ENCODE measurements around the gene LANCL3. TPM values are rescaled to one million over a fixed set of nuclear protein-coding genes. Genes with fewer than 3 reads are reported as not detected.

Gene LANCL3
- total RNA-seq, 2 donors from 2014 or later = 0.07 to 0.11 TPM

GRCh38 chrX:37712458-37712857 lies 141.0 kb downstream of the LANCL3 start:
- Mint-ChIP-seq H3K4me1 (no peaks in the 10 kb centered on the region), H3K9me3 (peaks cover 47% of the 10 kb centered on the region), H3K27me3 (ENCODE audit: insufficient read depth) (no peaks in the 10 kb centered on the region), H3K27ac (no peak overlapping the region), H3K36me3 (ENCODE audit: low read depth) (no peaks in the 10 kb centered on the region), H3K4me3 (no peak overlapping the region)
- H3K4me1 ChIP-seq (ENCODE audit: control insufficient read depth, insufficient read depth, low read length) = no peaks in the 10 kb centered on the region
- no peaks in the 10 kb centered on the region for H3K9me3 ChIP-seq (ENCODE audit: control insufficient read depth, low read length)
- no peak overlapping the region for H3K4me3 ChIP-seq (ENCODE audit: low read length)
- no peak for TF ChIP-seq CTCF (conservative IDR thresholded peaks at IDR 0.05)
- H3K27me3 ChIP-seq (ENCODE audit: control insufficient read depth, insufficient read depth, low read length, poor library complexity, severe bottlenecking) = no peaks in the 10 kb centered on the region
- no peak for DNase-seq
- H3K36me3 ChIP-seq (ENCODE audit: control insufficient read depth, insufficient read depth, low read length) = no peaks in the 10 kb centered on the region
- 80 to 91% methylated on average over 1 to 3 of the region's 3 CpGs for WGBS, 2 experiments (ENCODE audit: insufficient coverage in 1 of 2, insufficient read length in 1 of 2)
- H3K9ac ChIP-seq (ENCODE audit: extremely low read depth, low read length, poor library complexity, severe bottlenecking) = no peak overlapping the region
- H3K27ac ChIP-seq (ENCODE audit: low read depth, low read length) = no peak overlapping the region

DNA sequence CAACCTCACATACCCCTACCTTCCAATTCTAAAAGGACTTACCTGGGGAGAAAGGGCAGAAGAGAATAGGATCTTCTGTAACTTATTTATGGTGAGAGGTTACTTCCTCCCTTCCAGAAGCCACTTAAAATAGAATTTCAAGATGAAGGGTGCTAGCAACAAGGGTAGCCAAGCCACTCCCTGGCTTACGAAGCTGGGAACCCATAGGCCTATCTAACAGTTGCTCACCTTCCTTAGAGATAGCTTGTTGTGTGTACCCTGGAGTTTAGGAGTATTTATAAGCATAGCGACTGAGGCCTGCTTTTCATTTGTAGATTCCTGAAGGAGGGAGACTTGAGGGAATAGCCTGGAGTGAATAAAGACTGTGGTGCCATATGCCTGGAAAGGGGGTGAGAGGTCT lies 143.0 kb downstream of the LANCL3 start:
- no peak for TF ChIP-seq CTCF (conservative IDR thresholded peaks at IDR 0.05)
- Histone ChIP-seq H3K27me3 (ENCODE audit: control insufficient read depth, insufficient read depth, low read length, poor library complexity, severe bottlenecking) (no peaks in the 10 kb centered on the region), H3K4me3 (ENCODE audit: low read length) (no peak overlapping the region), H3K9ac (ENCODE audit: extremely low read depth, low read length, poor library complexity, severe bottlenecking) (no peak overlapping the region), H3K4me1 (ENCODE audit: control insufficient read depth, insufficient read depth, low read length) (no peaks in the 10 kb centered on the region), H3K27ac (ENCODE audit: low read depth, low read length) (no peak overlapping the region), H3K36me3 (ENCODE audit: control insufficient read depth, insufficient read depth, low read length) (no peaks in the 10 kb centered on the region), H3K9me3 (ENCODE audit: control insufficient read depth, low read length) (no peaks in the 10 kb centered on the region)
- Mint-ChIP-seq H3K36me3 (ENCODE audit: low read depth) (no peaks in the 10 kb centered on the region), H3K9me3 (peaks cover 46% of the 10 kb centered on the region), H3K4me1 (no peaks in the 10 kb centered on the region), H3K27me3 (ENCODE audit: insufficient read depth) (no peaks in the 10 kb centered on the region), H3K27ac (no peak overlapping the region), H3K4me3 (no peak overlapping the region)
- DNase-seq = no peak
- 100% methylated on average over 2 of the region's 2 CpGs; no CpG with 5 or more reads in 1 of the 2 experiments for WGBS, 2 experiments (ENCODE audit: insufficient coverage in 1 of 2, insufficient read length in 1 of 2)

DNA sequence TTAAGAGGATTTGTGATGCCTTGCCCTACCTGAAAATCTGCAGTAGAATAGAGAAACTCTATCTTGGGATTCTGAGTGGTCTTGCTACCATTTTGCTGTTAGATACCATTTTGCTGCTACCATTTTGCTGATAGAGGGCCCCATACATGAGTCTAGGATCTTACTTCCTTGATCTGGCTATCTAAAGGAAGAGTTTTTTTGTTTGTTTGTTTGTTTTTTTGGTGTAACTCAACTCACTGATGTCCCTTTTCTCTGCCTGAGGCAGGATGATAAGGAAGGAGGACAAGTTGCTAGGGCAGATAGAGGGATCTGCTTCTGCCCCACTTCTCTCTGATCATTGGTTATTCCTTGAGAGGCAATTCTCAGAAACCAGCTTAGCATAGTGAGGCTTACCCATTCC lies 145.1 kb downstream of the LANCL3 start:
- DNase-seq = no peak
- H3K4me1 ChIP-seq (ENCODE audit: control insufficient read depth, insufficient read depth, low read length) = no peaks in the 10 kb centered on the region
- H3K27me3 Mint-ChIP-seq (ENCODE audit: insufficient read depth) = no peaks in the 10 kb centered on the region

More for the DNA sequence above, 145.1 kb downstream of the LANCL3 start:
- H3K36me3 Mint-ChIP-seq (ENCODE audit: low read depth) = no peaks in the 10 kb centered on the region
- H3K4me3 ChIP-seq (ENCODE audit: low read length) = no peak overlapping the region
- no peak overlapping the region for H3K9ac ChIP-seq (ENCODE audit: extremely low read depth, low read length, poor library complexity, severe bottlenecking)
- no peaks in the 10 kb centered on the region for H3K27me3 ChIP-seq (ENCODE audit: control insufficient read depth, insufficient read depth, low read length, poor library complexity, severe bottlenecking)
- no peaks in the 10 kb centered on the region for H3K4me1 Mint-ChIP-seq
- H3K9me3 Mint-ChIP-seq = peaks cover 44% of the 10 kb centered on the region
- no peak overlapping the region for H3K27ac ChIP-seq (ENCODE audit: low read depth, low read length)
- no peak overlapping the region for H3K4me3 Mint-ChIP-seq
- H3K27ac Mint-ChIP-seq = no peak overlapping the region
- no peaks in the 10 kb centered on the region for H3K36me3 ChIP-seq (ENCODE audit: control insufficient read depth, insufficient read depth, low read length)
- no peaks in the 10 kb centered on the region for H3K9me3 ChIP-seq (ENCODE audit: control insufficient read depth, low read length)
- TF ChIP-seq CTCF (conservative IDR thresholded peaks at IDR 0.05) = no peak
